ENCODE data around the gene MYO18B.

The MYO18B gene

GRCh38 chr22:25758316-25758715 lies 16.3 kb downstream of the MYO18B start:
- no peak for TF ChIP-seq YY1 (IDR thresholded peaks at IDR 0.05; ENCODE audit: low read depth)
- TF ChIP-seq NFIC (IDR thresholded peaks at IDR 0.05): no peak
- no peak for TF ChIP-seq CREB1 (IDR thresholded peaks at IDR 0.05; ENCODE audit: low read depth)
- TF ChIP-seq CEBPB (IDR thresholded peaks at IDR 0.05): no peak
- no peak for TF ChIP-seq REST (IDR thresholded peaks at IDR 0.05; ENCODE audit: low read depth)
- no peak for TF ChIP-seq USF1 (IDR thresholded peaks at IDR 0.05)
- no peak for TF ChIP-seq TAF1 (IDR thresholded peaks at IDR 0.05; ENCODE audit: low read depth)
- no peak for TF ChIP-seq FOXM1 (IDR thresholded peaks at IDR 0.05; ENCODE audit: borderline replicate concordance, low read depth)
- TF ChIP-seq TCF12 (IDR thresholded peaks at IDR 0.05; ENCODE audit: low read depth): no peak
- TF ChIP-seq EGR1 (IDR thresholded peaks at IDR 0.05): no peak
- no peak for TF ChIP-seq EP300 (IDR thresholded peaks at IDR 0.05; ENCODE audit: borderline replicate concordance)
- TF ChIP-seq MAX (IDR thresholded peaks at IDR 0.05): no peak
- TF ChIP-seq ZBTB7A (IDR thresholded peaks at IDR 0.05; ENCODE audit: low read depth): no peak

- 0 out of 2 replicates have a peak, but pooled peaks have one; percentile 15 for TF ChIP-seq TEAD4 (IDR thresholded peaks at IDR 0.05)
- TF ChIP-seq RAD21 (IDR thresholded peaks at IDR 0.05; ENCODE audit: low read depth): no peak
- TF ChIP-seq EP300 (IDR thresholded peaks at IDR 0.05; ENCODE audit: borderline replicate concordance): 0 out of 2 replicates have a peak, but pooled peaks have one; percentile 23
Measured at GRCh38 chr22:25759825-25760231, 17.8 kb downstream of the MYO18B start.

GRCh38 chr22:25760294-25760693 lies 18.3 kb downstream of the MYO18B start:
- TF ChIP-seq RAD21 (IDR thresholded peaks at IDR 0.05; ENCODE audit: low read depth) (no peak), USF1 (IDR thresholded peaks at IDR 0.05) (no peak), TCF12 (IDR thresholded peaks at IDR 0.05; ENCODE audit: low read depth) (no peak), REST (IDR thresholded peaks at IDR 0.05; ENCODE audit: low read depth) (no peak), TAF1 (IDR thresholded peaks at IDR 0.05; ENCODE audit: low read depth) (no peak), TEAD4 (IDR thresholded peaks at IDR 0.05) (no peak), NFIC (IDR thresholded peaks at IDR 0.05) (no peak), ZBTB7A (IDR thresholded peaks at IDR 0.05; ENCODE audit: low read depth) (no peak), EP300 (IDR thresholded peaks at IDR 0.05; ENCODE audit: borderline replicate concordance) (no peak), FOXM1 (IDR thresholded peaks at IDR 0.05; ENCODE audit: borderline replicate concordance, low read depth) (no peak)

- TF ChIP-seq EGR1 (IDR thresholded peaks at IDR 0.05) (no peak), YY1 (IDR thresholded peaks at IDR 0.05; ENCODE audit: low read depth) (no peak), REST (IDR thresholded peaks at IDR 0.05; ENCODE audit: low read depth) (no peak), MAX (IDR thresholded peaks at IDR 0.05) (no peak), FOXM1 (IDR thresholded peaks at IDR 0.05; ENCODE audit: borderline replicate concordance, low read depth) (no peak), CEBPB (IDR thresholded peaks at IDR 0.05) (no peak)
Measured at GRCh38 chr22:25760848-25761595, 19.0 kb downstream of the MYO18B start.

GRCh38 chr22:25762147-25762546 lies 20.2 kb downstream of the MYO18B start:
- TF ChIP-seq REST (IDR thresholded peaks at IDR 0.05; ENCODE audit: low read depth) (no peak), ZBTB7A (IDR thresholded peaks at IDR 0.05; ENCODE audit: low read depth) (no peak), TCF12 (IDR thresholded peaks at IDR 0.05; ENCODE audit: low read depth) (no peak)
